HepG2 (cell line): Measurements from ENCODE around the gene PGA4. TPM values are rescaled to one million over a fixed set of nuclear protein-coding genes. Genes with fewer than 3 reads are reported as not detected.
"Not testable (repeated sequence)": the region's sequence is repeated elsewhere in the genome, so short reads cannot be mapped to it uniquely, and the experiment has no call there.

Experiments
- ATAC-seq: fragments of 200-7000 bp; cut with Tn5 transposase; 3 replicates; pipeline ENCODE4 v1.9.1; 2020; ENCODE audit warnings: mild to moderate bottlenecking, moderate library complexity
- BruUV-seq: library from RNA; stranded (reverse); fragments of 400-500 nt; replicated peaks from 2 replicates; lab custom pipeline; 2021; lab: Mats Ljungman, UMichigan
- CTCF ChIA-PET: fragments of 300-600 bp; formaldehyde crosslinking; extraction: SDS; loops from one replicate; lab custom pipeline; 2021; ENCODE audit warnings: low total read pairs, inconsistent platforms, low intra/inter-chr PET ratio; lab: Yijun Ruan, JAX
- POLR2A ChIA-PET: fragments of 350-600 bp; sonication (Branson Sonifier 250); formaldehyde crosslinking; loops from one replicate; lab custom pipeline; 2020; ENCODE audit warnings: antibody characterized with exemption, inconsistent platforms; lab: Yijun Ruan, JAX
- DNase-seq: peaks from one replicate; pipeline ENCODE4 v3.0.0-alpha.2; 2015; ENCODE audit warnings: low spot score
- FAIRE-seq: peaks from 3 replicates; lab custom pipeline; 2011; peaks lifted over from hg19 to GRCh38; lab: Jason Lieb, UNC
- H2AFZ ChIP-seq: one replicate; pipeline ENCODE4 v1.6.1; 2011; ENCODE audit warnings: low read length, inconsistent platforms
- H3K27ac ChIP-seq: fragments of 300-600 bp; 3 replicates; pipeline ENCODE4 v1.8.0; 2011; ENCODE audit warnings: mixed run types, mild to moderate bottlenecking, mixed read lengths, low read length, inconsistent platforms; ENCODE audit not compliant: insufficient read depth; ENCODE audit errors: extremely low read length
- H3K27me3 ChIP-seq, 2 experiments: fragments of 200-600 bp in 1 of 2; 2 replicates in 1 of 2; 3 replicates in 1 of 2; pipeline versions ENCODE4 v1.6.0 to v1.8.0; 2011; ENCODE audit warnings: low read length in 2 of 2, mild to moderate bottlenecking in 2 of 2, moderate library complexity in 2 of 2, inconsistent platforms in 1 of 2; ENCODE audit not compliant: insufficient read depth in 2 of 2, control insufficient read depth in 1 of 2
- H3K36me3 ChIP-seq, 2 experiments: fragments of 200-600 bp in 1 of 2; replicated peaks in 1 of 2; 2 replicates in 1 of 2; 3 replicates in 1 of 2; pipeline versions ENCODE4 v1.5.1 to v1.8.0; 2011; ENCODE audit warnings: low read length in 2 of 2, inconsistent platforms in 1 of 2; ENCODE audit not compliant: insufficient read depth in 2 of 2, control insufficient read depth in 1 of 2
- H3K4me1 ChIP-seq: 2 replicates; pipeline ENCODE4 v1.5.1; 2012; ENCODE audit warnings: low read length, inconsistent platforms; ENCODE audit not compliant: insufficient read depth
- H3K4me2 ChIP-seq: 2 replicates; pipeline ENCODE4 v1.6.0; 2011; ENCODE audit warnings: low read depth, low read length, inconsistent platforms
- H3K4me3 ChIP-seq, 3 experiments: fragments of 200-600 bp in 1 of 3; sonication (generic), shearing (Covaris generic) in 1 of 3; replicated peaks in 1 of 3; 2 replicates each; pipeline ENCODE4 v1.5.1; 2011 to 2016; ENCODE audit warnings: low read length in 3 of 3, inconsistent platforms in 2 of 3, low read depth in 2 of 3, mild to moderate bottlenecking in 2 of 3, control low read depth in 1 of 3, mixed read lengths in 1 of 3; ENCODE audit not compliant: insufficient read depth in 1 of 3
- H3K79me2 ChIP-seq: one replicate; pipeline ENCODE4 v1.6.1; 2011; ENCODE audit warnings: low read length, inconsistent platforms; ENCODE audit not compliant: insufficient read depth
- H3K9ac ChIP-seq: 2 replicates; pipeline ENCODE4 v1.6.0; 2011; ENCODE audit warnings: mild to moderate bottlenecking, low read depth, low read length, inconsistent platforms; ENCODE audit not compliant: insufficient read depth
- H3K9me3 ChIP-seq: 2 replicates; pipeline ENCODE4 v1.5.1; 2012; ENCODE audit warnings: mild to moderate bottlenecking, low read length
- H4K20me1 ChIP-seq: 2 replicates; pipeline ENCODE4 v1.6.0; 2011; ENCODE audit warnings: inconsistent platforms, mild to moderate bottlenecking, low read length, moderate library complexity; ENCODE audit not compliant: insufficient read depth
- ATM ChIP-seq: fragments of 450-650 bp; IDR thresholded peaks from 2 replicates; pipeline ENCODE4 v1.7.1; 2017; ENCODE audit warnings: mild to moderate bottlenecking, borderline replicate concordance
- CBFB ChIP-seq: sonication (generic); formaldehyde crosslinking; IDR thresholded peaks from 2 replicates; pipeline ENCODE4 v1.4.0; 2020; ENCODE audit warnings: missing genetic modification reagents
- GATAD1 ChIP-seq: IDR thresholded peaks from 2 replicates; pipeline ENCODE4 v1.6.1; 2016; ENCODE audit warnings: missing genetic modification reagents, missing compliant biosample characterization
- HIC2 ChIP-seq: sonication (generic); formaldehyde crosslinking; IDR thresholded peaks from 2 replicates; pipeline ENCODE4 v1.9.0; 2022; ENCODE audit warnings: low read depth, missing genetic modification reagents
- IRF2 ChIP-seq: IDR thresholded peaks from 2 replicates; pipeline ENCODE4 v1.6.1; 2018; ENCODE audit warnings: missing genetic modification reagents, missing compliant biosample characterization
- KDM6A ChIP-seq: IDR thresholded peaks from 2 replicates; pipeline ENCODE4 v1.6.1; 2016; ENCODE audit warnings: low read depth
- KLF16 ChIP-seq, 2 experiments: sonication (generic) in 1 of 2; formaldehyde crosslinking in 1 of 2; IDR thresholded peaks; 2 replicates each; pipeline versions ENCODE4 v1.6.1 to v1.8.0; 2016 to 2023; ENCODE audit warnings: missing genetic modification reagents in 2 of 2, missing compliant biosample characterization in 1 of 2
- REXO4 ChIP-seq: sonication (generic); formaldehyde crosslinking; IDR thresholded peaks from 2 replicates; pipeline ENCODE4 v1.8.0; 2022; ENCODE audit warnings: missing genetic modification reagents, mild to moderate bottlenecking, borderline replicate concordance
- SSRP1 ChIP-seq: IDR thresholded peaks from 2 replicates; pipeline ENCODE4 v1.6.1; 2016; ENCODE audit warnings: control low read depth
- ZNF484 ChIP-seq: sonication (generic); formaldehyde crosslinking; IDR thresholded peaks from 2 replicates; pipeline ENCODE4 v1.5.1; 2020; ENCODE audit warnings: mild to moderate bottlenecking, low read depth, missing genetic modification reagents, borderline replicate concordance
- ZNF530 ChIP-seq: sonication (generic); formaldehyde crosslinking; IDR thresholded peaks from 2 replicates; pipeline ENCODE4 v1.5.0; 2020; ENCODE audit warnings: low read depth, mild to moderate bottlenecking, missing genetic modification reagents
- ZNF737 ChIP-seq: sonication (generic); formaldehyde crosslinking; IDR thresholded peaks from 2 replicates; pipeline ENCODE4 v1.5.0; 2020; ENCODE audit warnings: missing genetic modification reagents, mild to moderate bottlenecking, borderline replicate concordance
- ZNF747 ChIP-seq: sonication (generic); formaldehyde crosslinking; IDR thresholded peaks from 2 replicates; pipeline ENCODE4 v1.8.1; 2023; ENCODE audit warnings: missing genetic modification reagents, mild to moderate bottlenecking, borderline replicate concordance
- ZNF761 ChIP-seq: sonication (generic); formaldehyde crosslinking; conservative IDR thresholded peaks from 2 replicates; pipeline ENCODE4 v1.4.0; 2020; ENCODE audit warnings: mild to moderate bottlenecking, missing genetic modification reagents
- WGBS: methylation state at CpG from one replicate; pipeline ENCODE4 v1.1.6; 2017; ENCODE audit warnings: low lambda C conversion rate; 5-methylcytosine and 5-hydroxymethylcytosine counted together
- in situ Hi-C: cut with HindIII; loops from 2 replicates; pipeline ENCODE4 v1.10.0; 2017; ENCODE audit warnings: low pct_unique_long_range_greater_than_20kb; ENCODE audit not compliant: extremely low pct_ligation_motif_present
- intact Hi-C: fragments of 100-400 bp; cut with micrococcal nuclease; formaldehyde crosslinking; loops from one replicate; pipeline ENCODE4 v1.10.0; 2022; ENCODE audit not compliant: unreplicated experiment
- polyA plus RNA-seq, 8 experiments: library from polyadenylated mRNA; depleted of rRNA in 3 of 8; stranded (reverse) in 7 of 8; unstranded in 1 of 8; fragments of >200 nt; fragmentation: Illumina TruSeq in 4 of 8; extraction: Trizol in 4 of 8; gene quantifications; 2 replicates each; pipeline versions ENCODE4 v1.2.1 to v1.2.3, GENCODE V29; 2011 to 2016; ENCODE audit warnings: low read depth in 4 of 8, missing spikeins in 1 of 8, mixed read lengths in 1 of 8; ENCODE audit not compliant: insufficient read depth in 1 of 8
- total RNA-seq, 5 experiments: library from RNA; depleted of rRNA; stranded (reverse); fragments of >200 nt; fragmentation: Illumina TruSeq; extraction: Trizol; gene quantifications; 2 replicates each; pipeline ENCODE4 v1.2.3, GENCODE V29; 2016; ENCODE audit warnings: low read depth in 1 of 5

Gene PGA4
- total and polyA plus RNA-seq, 2 of the 13 experiments (the other 11 are each of a cell fraction or from before 2014, with no cell fraction given), result not detected

- intact Hi-C loops (no loop called here), in situ Hi-C loops (no loop called here)
- Histone ChIP-seq H3K79me2 (no peaks in the 10 kb centered on the region), H4K20me1 (no peaks in the 10 kb centered on the region), H3K9me3 (no peaks in the 10 kb centered on the region), H2AFZ (no peak overlapping the region), H3K4me3 (no peak overlapping the region), H3K9ac (no peak overlapping the region), H3K27ac (no peak overlapping the region), H3K4me2 (no peak overlapping the region), H3K4me1 (no peaks in the 10 kb centered on the region), H3K27me3 (peaks cover 1 to 33% of the 10 kb centered on the region in 2 experiments; a peak in 2 of 5 replicates), H3K36me3 (no peaks in the 10 kb centered on the region)
- DNase-seq (no peak), ATAC-seq (no peak), FAIRE-seq (no peak)
- TF ChIP-seq SSRP1 (CRISPR knock-in tag), result no peak
- TF ChIP-seq GATAD1 (CRISPR knock-in tag), result no peak
- TF ChIP-seq ZNF484 (CRISPR knock-in tag), result no peak
- TF ChIP-seq ATM, result no peak
- no peak for TF ChIP-seq KLF16 (CRISPR knock-in tag; IDR thresholded peaks at IDR 0.05)
- no peak for TF ChIP-seq ZNF747 (CRISPR knock-in tag)
- no peak for TF ChIP-seq ZNF737 (CRISPR knock-in tag)
- TF ChIP-seq HIC2, result no peak
- no peak for TF ChIP-seq IRF2 (CRISPR knock-in tag)
- TF ChIP-seq ZNF530, result no peak
- no peak for TF ChIP-seq CBFB (CRISPR knock-in tag)
- TF ChIP-seq ZNF761, result no peak
- no peak for TF ChIP-seq REXO4 (CRISPR knock-in tag)
- no peak for TF ChIP-seq KDM6A (CRISPR knock-in tag)
- 28% methylated on average over 6 of the region's 6 CpGs for WGBS
- ChIA-PET POLR2A (no interaction called here), CTCF (no interaction called here)
- BruUV-seq, result no TSS peak
Measured at GRCh38 chr11:61176446-61176845, 45.7 kb upstream of the PGA4 start.

GRCh38 chr11:61180205-61180604 is 41.9 kb upstream of the PGA4 start:
- in situ Hi-C loops, CTCF ChIA-PET, H3K4me2 ChIP-seq, intact Hi-C loops, H3K4me3 ChIP-seq, POLR2A ChIA-PET, H3K79me2 ChIP-seq, H3K4me1 ChIP-seq, H3K36me3 ChIP-seq, FAIRE-seq, H3K27ac ChIP-seq, BruUV-seq, H3K9me3 ChIP-seq, H3K9ac ChIP-seq, DNase-seq, ATAC-seq, H4K20me1 ChIP-seq, H2AFZ ChIP-seq: not testable (repeated sequence)
- peaks cover 0 to 12% of the 10 kb centered on the region in 2 experiments; a peak in 2 of 5 replicates for H3K27me3 ChIP-seq
- 38% methylated on average over 3 of the region's 6 CpGs for WGBS
